PC-9 (cell line): ENCODE measurements around the gene DNAH6.

Experiments used
- EZH2 ChIP-seq: fragments of 200-600 bp; sonication (generic); IDR thresholded peaks from 2 replicates; pipeline ENCODE4 v1.8.0; 2017; ENCODE audit warnings: antibody characterized with exemption, low read depth
- TF ChIP-seq, protein P1 (sequence below): fragments of 200-600 bp; sonication (generic); conservative IDR thresholded peaks from 2 replicates; pipeline ENCODE4 v1.6.1; 2017; ENCODE audit warnings: mixed run types, antibody characterized with exemption, mild to moderate bottlenecking, moderate library complexity

DNA sequence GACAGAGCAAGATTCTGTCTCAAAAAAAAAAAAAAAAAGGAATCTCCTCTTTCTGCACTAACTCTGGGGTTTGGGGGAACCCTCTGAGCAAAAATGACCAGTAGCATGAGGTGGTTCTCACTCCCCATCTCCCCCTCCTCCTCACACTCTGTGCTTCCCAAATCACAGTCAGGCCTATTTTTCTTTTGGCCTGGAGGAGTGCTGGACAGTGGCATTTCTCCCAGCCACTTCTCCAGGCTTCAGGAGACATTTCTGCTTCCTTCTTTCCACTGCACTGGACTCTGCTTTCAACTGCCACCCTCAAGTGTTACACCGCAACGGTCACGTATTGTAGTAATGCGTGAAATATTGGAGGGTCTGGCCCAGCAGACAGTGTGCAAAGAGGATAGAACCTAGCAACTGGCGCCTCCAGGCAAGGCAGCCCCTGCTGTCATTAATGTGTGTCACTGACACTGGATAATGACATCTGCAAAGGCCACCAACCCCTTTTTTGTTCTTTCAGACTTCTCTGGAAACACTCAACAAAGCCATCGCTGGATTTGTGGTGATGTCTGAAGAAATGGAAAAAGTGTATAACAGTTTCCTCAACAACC, 295.6 kb downstream of the DNAH6 start:
- TF ChIP-seq, protein P1, sequence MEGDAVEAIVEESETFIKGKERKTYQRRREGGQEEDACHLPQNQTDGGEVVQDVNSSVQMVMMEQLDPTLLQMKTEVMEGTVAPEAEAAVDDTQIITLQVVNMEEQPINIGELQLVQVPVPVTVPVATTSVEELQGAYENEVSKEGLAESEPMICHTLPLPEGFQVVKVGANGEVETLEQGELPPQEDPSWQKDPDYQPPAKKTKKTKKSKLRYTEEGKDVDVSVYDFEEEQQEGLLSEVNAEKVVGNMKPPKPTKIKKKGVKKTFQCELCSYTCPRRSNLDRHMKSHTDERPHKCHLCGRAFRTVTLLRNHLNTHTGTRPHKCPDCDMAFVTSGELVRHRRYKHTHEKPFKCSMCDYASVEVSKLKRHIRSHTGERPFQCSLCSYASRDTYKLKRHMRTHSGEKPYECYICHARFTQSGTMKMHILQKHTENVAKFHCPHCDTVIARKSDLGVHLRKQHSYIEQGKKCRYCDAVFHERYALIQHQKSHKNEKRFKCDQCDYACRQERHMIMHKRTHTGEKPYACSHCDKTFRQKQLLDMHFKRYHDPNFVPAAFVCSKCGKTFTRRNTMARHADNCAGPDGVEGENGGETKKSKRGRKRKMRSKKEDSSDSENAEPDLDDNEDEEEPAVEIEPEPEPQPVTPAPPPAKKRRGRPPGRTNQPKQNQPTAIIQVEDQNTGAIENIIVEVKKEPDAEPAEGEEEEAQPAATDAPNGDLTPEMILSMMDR: no peak
- TF ChIP-seq EZH2: no peak
